ENCODE data around the gene NDUFS7.

DNA sequence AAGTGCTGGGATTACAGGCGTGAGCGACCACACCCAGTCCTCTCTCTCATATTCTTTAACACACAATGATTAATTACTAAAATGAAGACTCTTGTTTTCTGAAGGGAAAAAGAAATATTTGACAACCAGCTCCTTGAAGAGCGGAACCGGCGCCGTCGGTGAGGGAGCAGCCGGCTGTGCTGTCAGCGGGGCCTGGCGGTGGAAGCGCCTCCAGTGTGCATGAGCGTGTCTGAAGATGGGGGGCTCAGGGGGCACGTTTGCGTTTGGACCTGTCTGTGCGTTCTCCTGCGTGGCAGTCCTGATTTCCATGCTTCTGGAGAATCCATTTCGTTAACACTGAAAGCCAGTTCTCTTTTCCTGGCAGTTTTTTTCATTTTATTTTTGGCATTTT is 7.3 kb upstream of the NDUFS7 start:
- TF ChIP-seq POLR2A (IDR thresholded peaks at IDR 0.05; ENCODE audit: low read depth, low read length) (no peak), POLR2AphosphoS5 (IDR thresholded peaks at IDR 0.05; ENCODE audit: low read depth, low read length) (no peak)
